ENCODE measurements around the gene SLC4A11.
A peak's percentile ranks its signal among the peaks of the same experiment; 100 is the strongest.

The SLC4A11 gene

GRCh38 chr20:3239026-3239866 is at the start of gene SLC4A11:
Gene SLC4A11 (minus strand): TSS chr20:3239190. CDS start chr20:3239137, 53 bp downstream.
- peak; percentile 76 for DNase-seq

GRCh38 chr20:3283222-3283820 is 44.3 kb upstream of the SLC4A11 start:
- no peak for DNase-seq

DNA sequence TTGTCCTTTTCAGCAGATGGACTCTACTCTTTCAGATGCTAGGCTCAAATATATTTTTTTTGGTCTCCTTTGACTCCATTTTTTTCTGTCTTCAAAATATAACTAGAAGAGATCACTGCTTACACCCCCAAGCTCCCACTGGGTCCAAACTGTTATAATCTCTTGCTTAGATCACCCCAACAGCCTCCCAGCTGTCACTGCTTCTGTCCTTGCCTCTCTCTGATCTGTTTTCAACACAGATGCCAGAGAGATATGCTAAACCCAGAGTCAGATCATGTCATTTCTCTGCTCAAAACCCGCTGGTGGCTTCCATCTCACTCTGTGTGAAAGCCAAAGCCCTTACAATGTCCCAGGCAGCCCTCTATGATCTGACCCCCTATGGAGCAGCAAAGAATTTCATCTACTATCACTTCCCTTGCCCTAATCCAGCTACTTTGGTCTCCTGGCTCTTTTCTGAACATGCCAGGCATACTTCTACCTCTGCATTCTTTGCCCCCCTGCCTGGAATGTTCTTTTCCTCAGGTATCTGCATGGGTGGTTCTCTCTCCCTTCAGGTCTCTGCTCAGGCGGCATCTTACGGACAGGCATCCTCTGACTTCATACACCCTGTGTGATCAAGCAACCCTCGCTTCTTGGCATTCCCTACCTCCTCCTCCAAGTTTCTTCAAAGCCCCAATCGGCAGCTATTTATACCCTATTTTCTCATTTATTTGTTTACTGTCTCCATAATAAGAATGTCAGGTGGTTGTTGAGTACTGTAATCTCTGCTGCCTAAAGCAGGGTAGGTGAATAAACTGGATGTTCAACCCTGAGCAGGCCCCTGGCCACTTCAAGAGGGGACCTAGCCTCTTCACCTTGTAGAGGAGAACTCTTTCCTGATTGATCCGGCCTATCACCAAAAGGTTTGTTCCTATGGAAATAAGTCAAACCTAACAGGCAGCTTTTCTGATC is 43.6 kb upstream of the SLC4A11 start:
- no peak for DNase-seq

GRCh38 chr20:3281437-3281836 is 42.4 kb upstream of the SLC4A11 start:
- DNase-seq, result no peak

- DNase-seq, result no peak
Observed at GRCh38 chr20:3279761-3280160, 40.8 kb upstream of the SLC4A11 start.

DNA sequence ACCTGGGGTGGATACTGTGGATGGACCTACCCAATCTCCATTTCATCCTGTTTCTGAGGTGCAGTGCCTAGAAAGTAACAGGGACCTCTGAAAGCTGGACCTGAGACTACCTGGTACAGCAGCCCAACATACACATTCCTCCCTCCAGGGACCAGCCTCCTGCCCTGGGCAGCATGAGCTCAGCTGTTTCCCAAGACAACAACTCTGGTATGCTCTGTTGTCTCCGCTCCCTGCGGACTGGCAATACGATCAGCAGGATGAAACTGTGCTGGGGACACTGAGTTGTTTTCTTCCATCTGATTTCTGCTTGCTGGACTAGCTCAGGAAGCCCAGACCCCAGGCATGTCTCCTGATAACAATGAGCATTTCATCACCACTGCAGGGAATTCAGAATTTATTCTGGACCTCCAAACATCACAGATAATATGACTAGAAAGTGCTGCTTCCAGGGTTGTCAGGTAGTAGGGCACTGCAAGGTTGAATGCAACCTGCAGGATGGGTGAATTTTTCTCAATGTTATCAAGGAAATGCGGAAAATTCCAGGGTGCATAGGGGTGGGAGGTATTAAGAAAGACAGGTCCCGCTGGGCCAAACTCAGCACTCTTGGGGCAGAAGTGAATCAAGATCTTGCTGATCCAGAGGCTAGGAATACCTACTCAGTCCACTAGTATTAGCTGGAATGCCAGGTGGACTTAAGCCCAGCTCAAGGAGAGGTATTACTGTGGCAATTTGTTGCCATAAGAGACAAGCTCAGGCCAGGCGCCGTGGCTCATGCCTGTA is 38.9 kb upstream of the SLC4A11 start:
- no peak for DNase-seq

- DNase-seq, result no peak
Observed at GRCh38 chr20:3276680-3277015, 37.7 kb upstream of the SLC4A11 start.

DNA sequence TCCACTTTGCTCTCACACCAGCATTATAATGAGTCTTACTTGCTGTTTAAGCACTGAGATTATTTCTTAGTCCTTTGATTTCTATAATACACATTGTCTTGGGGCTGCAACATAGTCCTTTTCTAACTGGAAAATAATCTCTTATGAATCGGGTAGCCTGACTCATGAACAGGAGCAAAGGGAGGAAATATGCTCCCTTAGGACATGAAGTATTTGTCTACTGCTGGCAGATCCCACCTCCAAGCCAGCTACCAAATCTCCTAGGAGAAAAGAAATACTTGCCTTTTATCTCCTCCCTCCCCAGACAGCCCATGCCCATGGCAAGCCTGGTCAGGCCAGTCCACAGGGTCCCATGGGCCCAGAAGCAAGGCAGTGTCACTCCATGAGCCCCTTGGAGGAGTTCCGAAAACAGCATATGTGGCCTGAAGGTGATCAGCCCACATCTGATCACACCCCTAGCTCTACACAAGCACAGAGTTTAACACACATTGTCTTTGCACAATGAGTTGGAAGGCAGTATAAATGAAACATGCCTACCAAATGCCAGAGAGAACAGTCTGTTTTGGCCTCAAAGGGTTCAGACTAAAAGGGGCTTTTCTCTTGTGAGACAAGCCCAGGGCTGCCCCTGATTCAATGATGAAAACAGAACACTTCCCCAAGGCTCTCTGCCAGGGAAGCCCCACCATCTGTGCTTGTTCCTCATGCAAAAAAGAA is 37.1 kb upstream of the SLC4A11 start:
- no peak for DNase-seq

GRCh38 chr20:3275064-3275935 is 36.3 kb upstream of the SLC4A11 start:
- no peak for DNase-seq

DNA sequence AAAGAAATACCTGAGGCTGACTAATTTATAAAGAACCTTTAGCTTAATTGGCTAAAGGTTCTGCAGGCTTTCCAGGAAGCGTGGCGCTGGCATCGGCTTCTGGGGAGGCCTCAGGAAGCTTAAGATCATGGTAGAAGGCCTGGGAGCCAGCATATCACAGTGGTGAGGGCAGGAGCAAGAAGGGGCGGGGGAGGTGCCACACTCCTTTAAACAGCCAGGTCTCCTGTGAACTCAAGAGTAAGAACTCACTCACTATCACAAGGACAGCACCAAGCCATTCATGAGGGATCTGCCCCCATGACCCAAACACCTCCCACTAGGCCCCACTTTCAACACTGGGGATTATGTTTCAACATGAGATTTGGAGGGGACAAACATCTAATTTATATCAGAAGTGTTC is 34.4 kb upstream of the SLC4A11 start:
- DNase-seq, result no peak

- DNase-seq, result no peak
Observed at GRCh38 chr20:3270051-3270450, 31.1 kb upstream of the SLC4A11 start.

- no peak for DNase-seq
Observed at GRCh38 chr20:3262566-3262965, 23.6 kb upstream of the SLC4A11 start.

DNA sequence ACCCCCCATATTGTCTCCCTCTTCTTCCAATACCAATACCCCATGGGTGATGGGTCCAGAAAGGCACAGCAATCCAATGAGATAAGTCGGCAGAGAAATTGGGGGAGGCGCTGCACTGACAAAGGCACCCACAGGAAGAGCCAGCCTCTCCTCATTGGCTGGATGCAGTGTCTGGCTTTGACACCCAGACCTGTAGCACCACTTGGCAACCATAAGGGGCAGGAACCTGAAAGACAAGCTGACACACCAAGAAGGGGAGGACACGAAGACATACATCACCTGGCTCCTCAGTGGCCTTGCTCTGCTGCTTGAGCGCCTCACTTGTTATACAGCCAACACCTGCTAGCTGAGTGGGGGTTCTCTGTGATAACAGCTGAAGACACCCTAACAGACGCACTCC is 19.4 kb upstream of the SLC4A11 start:
- DNase-seq, result no peak

DNA sequence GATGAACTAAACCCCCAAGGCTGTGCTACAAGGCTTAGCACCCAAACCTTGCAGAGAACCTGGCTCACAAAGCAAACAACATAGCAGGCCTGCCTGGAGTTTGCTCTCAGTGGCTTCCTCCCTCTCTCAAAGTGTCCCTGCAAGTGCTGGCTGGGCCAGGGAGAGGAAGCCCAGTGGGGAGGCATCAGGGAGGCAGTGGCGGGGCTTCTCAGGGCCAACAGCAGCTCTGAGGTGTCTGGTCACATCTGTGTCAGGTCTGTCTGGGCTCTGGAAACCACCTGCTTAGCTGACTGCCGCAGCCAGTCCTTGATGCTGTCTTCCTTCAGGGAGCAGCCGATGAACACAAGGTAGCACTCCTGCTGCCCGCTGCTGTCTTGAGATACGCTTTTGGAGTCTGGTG is 16.7 kb upstream of the SLC4A11 start:
- DNase-seq, result no peak

DNA sequence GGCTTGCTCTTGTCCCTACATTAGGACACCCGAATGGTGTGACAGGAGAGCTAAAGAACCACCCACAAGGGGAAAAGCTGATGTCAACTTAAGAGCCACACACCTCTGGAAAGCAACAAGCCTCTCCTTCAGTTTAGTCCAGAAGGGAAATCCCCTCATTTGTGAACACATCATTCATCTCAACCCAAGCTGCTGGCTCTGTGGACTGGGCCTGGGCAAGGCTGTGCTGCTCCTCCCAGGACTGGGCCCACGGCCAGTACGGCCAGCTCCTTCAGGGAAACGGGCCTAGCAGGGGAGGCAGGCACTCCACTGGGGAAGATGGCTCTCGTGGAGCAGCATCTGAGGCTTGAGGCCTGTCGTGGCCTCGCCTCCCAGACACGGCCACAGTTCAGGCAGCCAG is 12.8 kb upstream of the SLC4A11 start:
- DNase-seq, result no peak

DNA sequence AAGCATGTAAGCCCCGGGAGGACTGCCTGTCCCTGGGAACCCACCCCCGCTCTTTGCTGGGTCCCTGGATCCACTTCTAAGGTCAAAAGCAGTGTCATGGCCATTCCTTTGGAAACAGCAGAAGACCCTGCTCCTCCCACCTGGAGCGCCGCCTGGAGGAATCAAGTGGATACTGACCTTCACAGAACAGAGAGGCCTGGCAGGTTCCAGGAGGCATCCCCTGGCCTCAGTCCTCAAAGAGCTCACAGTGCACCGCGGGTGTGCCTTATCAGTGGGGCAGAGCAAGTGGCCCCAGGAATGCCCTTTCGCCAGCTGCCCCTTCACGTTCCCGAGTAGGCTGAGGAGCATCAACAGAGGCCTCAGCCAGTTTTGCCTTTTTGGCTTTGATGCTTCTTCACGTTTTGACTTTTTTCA is 11.1 kb upstream of the SLC4A11 start:
- no peak for DNase-seq

DNA sequence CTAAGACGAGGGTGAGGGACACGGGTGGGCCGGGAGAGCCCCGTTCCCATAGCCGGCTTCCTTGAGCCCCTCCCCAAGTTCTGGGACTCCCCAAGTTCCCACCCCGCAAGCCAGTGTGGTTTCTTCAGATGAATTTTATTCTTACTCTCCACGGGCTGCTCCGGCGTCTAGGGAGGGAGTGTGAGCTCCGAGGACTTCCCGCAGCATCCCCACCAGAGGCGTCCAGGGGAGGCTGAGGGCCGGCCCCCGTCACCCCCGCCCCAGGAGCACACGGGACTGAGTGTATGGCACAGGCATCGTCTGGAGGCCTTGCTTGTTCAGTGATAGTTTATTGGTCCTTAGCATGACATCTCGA is 10.0 kb upstream of the SLC4A11 start:
- DNase-seq, result no peak

DNA sequence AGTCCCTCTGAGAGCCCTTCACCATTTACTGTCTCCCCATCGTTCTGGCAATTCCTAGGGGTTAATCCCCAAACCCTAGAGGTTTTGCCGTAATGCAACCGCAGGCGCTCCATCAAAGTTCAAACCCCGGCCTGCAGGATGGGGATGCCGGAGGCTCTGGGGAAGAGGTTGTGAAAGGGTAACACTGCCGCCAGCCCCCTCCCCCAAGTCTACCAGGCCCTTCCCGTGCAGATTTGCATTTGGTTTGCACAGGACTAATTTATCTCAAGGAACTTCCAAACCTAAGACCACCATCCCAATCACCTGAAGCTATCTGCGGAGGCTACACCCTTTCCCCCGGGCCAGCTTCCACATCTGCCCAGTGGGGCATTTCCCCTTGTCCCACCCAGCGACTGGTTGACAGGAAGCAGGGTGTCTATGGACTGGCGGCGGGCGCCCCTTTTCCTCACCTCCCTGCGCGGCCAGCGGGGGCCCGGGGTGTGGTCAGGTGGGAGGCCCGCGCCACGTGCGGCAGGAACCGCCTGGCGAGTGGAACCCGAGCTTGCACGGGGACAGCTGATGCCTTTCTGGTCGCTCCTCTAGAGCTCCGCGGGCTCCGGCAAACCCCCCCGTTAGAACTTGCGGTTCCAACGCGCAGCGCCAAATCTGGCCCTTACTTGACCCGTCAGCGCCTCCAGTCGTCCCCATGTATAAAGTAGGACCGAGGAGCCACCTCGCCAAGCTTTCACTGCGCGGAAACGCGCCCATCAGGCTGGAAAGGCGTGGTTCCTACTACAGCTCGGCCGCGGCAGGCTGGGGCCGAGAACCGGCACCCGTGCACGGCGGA is 9.4 kb upstream of the SLC4A11 start:
- DNase-seq, result peak; percentile 66

GRCh38 chr20:3247638-3248037 is 8.6 kb upstream of the SLC4A11 start:
- DNase-seq, result no peak

DNA sequence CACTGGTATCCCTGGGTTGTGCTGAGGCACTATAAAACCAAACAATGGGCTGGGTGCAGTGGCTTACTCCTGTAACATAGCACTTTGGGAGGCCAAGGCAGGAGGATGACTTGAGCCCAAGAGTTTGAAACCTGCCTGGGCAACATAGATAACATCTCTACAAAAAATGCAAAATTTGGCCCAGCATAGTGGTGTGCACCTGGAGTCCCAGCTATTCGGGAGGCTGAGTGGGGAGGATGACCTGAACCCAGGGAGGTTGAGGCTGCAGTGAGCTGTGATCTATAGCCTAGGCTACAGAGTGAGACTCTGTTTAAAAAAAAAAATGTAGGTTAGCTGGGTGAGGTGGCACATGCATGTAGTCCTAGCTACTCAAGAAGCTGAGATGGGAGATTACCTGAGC is 7.7 kb upstream of the SLC4A11 start:
- DNase-seq, result no peak

All from activated CD8-positive, alpha-beta memory T cell treated with anti-CD3 and anti-CD28 coated beads, Interleukin-2, amount 50 U/mL, for 48 hours (primary cell).